Stimulated activated CD4-positive, alpha-beta T cell treated with anti-CD3 and anti-CD28 coated beads, TNF-alpha, amount 100 ng/mL, for 24 hours (primary cell): ENCODE results near the gene PWWP2A.
"Not testable (repeated sequence)": the region's sequence is repeated elsewhere in the genome, so short reads cannot be mapped to it uniquely, and the experiment has no call there.

Source experiments
- DNase-seq, 3 experiments: peaks; one replicate each; pipeline ENCODE4 v3.0.0-alpha.2; 2020; ENCODE audit warnings: low read depth in 3 of 3

PWWP2A gene

GRCh38 chr5:160119142-160119904 lies at the start of gene PWWP2A:
Gene PWWP2A, minus strand, starts transcription at chr5:160119450. Its CDS starts 62 bp downstream, at chr5:160119388.
- peak; percentile 93 to 99 (median 94) for DNase-seq

GRCh38 chr5:160167624-160168165 lies 48.4 kb upstream of the PWWP2A start:
- no peak for DNase-seq

DNA sequence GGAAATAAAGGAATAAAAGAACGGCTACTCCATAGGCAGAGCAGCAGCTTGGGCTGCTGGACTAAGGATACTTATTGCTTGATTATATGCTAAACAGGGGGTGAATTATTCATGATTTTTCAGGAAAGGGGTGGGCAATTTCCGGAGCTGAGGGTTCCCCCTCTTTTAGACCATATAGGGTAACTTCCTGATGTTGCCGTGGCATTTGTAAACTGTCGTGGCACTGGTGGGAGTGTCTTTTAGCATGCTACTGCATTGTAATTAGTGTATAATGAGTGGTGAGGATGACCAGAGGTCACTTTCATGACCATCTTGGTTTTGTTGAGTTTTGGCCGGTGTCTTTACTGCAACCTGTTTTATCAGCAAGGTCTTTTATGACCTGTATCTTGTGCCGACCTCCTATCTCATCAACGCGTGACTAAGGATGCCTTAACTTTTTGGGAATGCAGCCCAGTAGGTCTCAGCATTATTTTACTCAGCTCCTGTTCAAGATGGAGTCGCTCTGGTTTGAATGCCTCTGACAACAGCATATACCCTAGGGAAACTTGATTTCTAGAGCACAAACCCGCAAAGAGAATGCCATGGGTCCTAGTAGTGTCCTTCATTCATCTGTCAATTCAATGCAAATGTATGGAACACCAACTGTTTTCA lies 47.8 kb upstream of the PWWP2A start:
- DNase-seq, result no peak

DNA sequence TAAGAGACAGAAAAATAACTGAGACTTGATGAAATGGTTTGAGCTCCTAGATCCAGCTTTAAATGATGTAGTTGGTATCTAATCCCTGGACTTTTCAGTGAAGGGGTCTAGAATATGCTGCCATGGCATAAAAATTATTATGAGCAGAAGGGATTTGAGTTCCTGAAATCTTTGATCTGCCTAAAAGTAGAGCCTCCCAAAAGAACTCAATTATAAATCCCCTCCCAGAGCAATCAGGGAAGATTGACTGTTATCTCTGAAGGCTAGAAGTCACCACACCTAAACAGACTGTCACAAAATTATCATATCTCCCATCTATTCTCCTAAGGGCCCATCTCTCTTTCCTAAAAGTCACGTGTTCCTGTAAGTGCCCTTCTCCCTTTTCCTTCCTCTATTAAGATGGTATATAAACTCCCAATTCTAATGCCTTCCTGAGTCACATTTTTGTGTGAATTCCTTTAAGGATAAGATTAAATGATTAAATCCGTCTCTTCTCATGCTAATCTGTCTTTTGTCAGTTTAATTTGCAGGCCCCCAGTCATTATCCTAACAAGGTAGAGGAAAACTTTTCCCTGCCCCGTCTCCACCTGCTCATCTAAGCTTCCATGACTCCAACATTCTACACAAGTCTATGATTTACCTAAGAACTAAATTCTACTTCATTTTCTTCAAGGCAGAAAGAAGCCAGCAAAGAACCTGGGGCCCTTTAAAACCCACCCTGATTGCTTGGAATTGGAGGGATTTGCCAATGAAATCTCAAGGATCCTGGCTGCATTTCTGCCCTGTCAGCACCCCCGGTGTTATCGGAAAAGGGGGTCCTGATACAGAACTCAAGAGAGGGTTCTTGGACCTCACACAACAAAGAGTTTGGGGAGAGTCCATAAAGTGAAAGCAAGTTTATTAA lies 47.1 kb upstream of the PWWP2A start:
- no peak for DNase-seq

GRCh38 chr5:160165137-160166068 lies 46.2 kb upstream of the PWWP2A start:
- DNase-seq, result peak in 1 of 3 experiments; percentile 9

DNA sequence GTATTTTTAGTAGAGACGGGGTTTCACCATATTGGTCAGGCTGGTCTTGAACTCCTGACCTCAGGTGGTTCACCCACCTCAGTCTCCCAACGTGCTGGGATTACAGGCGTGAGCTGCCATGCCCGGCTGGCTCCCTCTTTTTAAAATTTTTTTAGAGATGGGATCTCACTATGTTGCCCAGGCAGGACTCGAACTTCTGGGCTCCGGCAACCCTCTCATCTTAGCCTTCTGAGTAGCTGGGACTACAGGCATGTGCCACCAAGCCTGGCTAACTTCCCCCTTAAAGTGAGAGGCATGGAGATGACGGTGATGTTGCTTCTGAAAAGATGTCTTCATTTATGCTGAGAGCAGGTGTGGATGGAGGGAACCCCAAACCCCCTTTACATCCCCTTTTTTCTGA lies 43.7 kb upstream of the PWWP2A start:
- DNase-seq, result no peak

GRCh38 chr5:160161626-160162025 lies 42.4 kb upstream of the PWWP2A start:
- DNase-seq, result no peak

DNA sequence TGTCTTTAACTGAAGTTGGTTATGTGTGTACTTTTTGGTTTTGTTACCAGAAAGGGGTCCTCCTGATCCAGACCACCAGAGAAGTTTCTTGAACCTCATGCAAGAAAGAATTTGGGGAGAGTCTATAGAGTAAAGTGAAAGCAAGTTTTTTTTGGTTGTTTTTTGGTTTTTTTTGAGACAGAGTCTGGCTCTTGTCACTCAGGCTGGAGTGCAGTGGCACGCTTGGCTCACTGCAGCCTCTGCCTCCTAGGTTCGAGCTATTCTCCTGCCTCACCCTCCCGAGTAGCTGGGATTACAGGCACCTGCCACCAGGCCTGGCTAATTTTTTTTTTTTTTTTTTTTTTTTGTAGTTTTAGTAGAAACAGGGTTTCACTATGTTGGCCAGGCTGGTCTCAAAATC lies 41.6 kb upstream of the PWWP2A start:
- not testable (repeated sequence) for DNase-seq

- DNase-seq, result no peak
Measured at GRCh38 chr5:160159991-160160792, 40.9 kb upstream of the PWWP2A start.

GRCh38 chr5:160158087-160158486 lies 38.8 kb upstream of the PWWP2A start:
- no peak for DNase-seq

DNA sequence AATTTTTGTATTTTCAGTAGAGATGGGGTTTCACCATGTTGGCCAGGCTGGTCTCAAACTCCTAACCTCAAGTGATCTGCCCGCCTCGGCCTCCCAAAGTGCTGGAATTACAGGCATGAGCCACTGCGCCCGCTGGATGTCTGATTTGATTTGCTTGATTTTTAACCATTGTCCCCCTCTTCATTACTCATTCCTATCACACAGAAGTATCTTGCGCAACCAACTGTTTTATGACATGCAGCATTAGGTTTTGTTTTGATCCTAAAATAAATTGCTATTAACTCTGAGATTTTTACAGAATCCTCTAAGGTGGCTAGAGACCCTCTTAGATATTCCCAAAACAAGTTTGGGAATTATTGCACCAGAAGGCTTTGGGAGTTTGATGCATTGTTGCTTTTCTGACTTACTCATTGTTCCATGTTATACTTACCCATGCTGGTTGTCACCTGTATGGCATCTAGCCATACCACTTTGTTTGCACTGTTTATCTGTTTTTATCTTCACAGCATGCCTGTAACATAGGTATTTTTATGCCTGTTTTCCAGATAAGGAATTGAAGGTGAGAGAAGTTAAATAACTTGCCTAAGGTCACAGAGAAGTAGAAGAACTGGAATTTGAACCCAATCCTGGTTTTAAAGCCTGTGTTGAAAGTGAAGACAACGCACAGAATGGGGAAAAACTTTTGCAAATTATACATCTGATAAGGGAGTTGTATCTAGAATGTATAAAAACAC lies 35.9 kb upstream of the PWWP2A start:
- no peak for DNase-seq

DNA sequence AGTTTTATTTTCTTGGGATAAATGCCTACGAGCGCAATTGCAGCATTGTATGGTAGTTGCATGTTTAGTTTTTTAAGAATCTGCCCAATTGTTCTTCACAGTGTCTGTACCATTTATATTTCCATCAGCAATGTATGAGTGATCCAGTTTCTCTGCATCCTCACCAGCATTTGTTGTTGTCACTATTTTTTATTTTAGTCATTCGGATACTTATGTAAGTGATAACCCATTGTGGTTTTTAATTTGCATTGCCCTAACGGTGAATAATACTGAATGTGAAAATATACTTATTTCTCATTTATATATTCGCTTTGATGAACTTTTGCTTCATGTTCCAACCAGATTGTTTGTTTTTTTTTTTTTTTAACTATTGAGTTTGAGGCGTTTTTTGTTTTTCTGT lies 33.7 kb upstream of the PWWP2A start:
- no peak for DNase-seq

- DNase-seq, result no peak
Measured at GRCh38 chr5:160152287-160152686, 33.0 kb upstream of the PWWP2A start.

DNA sequence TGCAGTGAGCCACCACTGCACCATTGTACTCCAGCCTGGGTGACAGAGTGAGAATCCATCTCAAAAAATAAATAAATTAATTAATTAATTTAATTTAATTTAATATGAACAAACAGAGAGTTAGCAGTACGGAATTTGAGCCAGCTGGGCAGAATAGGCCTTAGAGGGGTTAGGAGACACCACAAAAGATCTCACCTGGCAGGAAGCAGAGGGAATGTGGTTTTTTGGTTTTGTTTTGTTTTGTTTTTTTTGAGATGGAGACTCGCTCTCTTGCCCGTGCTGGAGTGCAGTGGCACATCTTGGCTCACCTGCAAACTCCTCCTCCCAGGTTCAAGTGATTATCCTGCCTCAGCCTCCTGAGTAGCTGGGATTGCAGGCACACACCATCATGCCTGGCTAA lies 31.8 kb upstream of the PWWP2A start:
- DNase-seq, result no peak

GRCh38 chr5:160150381-160150780 lies 31.1 kb upstream of the PWWP2A start:
- no peak for DNase-seq

GRCh38 chr5:160144436-160144835 lies 25.2 kb upstream of the PWWP2A start:
- not testable (repeated sequence) for DNase-seq

GRCh38 chr5:160134332-160134731 lies 15.1 kb upstream of the PWWP2A start:
- no peak for DNase-seq

DNA sequence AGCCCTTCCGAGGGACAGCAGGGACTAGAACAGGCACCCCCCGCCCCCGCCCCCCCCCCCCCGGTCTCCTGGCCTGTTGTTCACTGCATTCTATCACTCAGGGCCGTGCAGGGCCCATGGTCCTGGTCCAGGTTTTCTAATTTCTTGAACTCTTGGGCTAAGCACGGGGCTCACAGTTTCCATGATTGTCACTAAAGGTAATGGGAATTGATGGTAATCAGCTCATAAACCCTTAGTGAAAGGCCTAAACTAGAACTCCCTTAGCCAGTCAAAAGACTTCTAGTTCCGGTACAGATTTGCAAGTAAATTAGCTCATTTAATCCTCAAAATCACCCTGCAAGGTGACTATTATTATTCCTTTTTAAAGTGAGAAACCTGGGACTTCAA lies 14.7 kb upstream of the PWWP2A start:
- DNase-seq, result no peak
